ENCODE data around the gene TTF2.

TTF2 gene

DNA sequence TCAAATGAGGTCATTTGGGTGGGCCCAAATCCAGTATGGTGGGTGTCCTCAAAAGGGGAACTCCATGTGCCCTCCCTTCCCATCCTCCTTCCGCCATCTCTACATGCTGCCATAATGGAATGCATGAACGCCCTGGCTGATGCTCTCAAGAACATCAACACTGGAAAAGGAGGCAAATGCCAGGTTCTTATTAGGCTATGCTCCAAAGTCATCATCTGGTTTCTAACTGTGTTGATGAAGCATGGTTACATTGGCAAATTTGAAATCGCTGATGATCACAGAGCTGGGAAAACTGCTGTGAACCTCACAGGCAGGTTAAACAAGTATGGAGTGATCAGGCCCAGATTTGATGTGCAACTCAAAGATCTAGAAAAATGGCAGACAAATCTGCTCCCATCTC, 78.0 kb downstream of the TTF2 start:
- Histone ChIP-seq H3F3A (ENCODE audit: insufficient read depth) (no peaks in the 10 kb centered on the region), H2AFZ (ENCODE audit: low read depth, low read length, severe bottlenecking) (no peak overlapping the region), H3K79me2 (ENCODE audit: insufficient read depth, low read length) (no peaks in the 10 kb centered on the region), H3K36me3 (ENCODE audit: low read length) (no peaks in the 10 kb centered on the region), H3K27me3 (ENCODE audit: low read length) (no peaks in the 10 kb centered on the region), H3K4me2 (ENCODE audit: low read depth, low read length, poor library complexity, severe bottlenecking) (no peak overlapping the region), H3K4me3 (ENCODE audit: insufficient read depth, low read length, poor library complexity, severe bottlenecking) (no peak overlapping the region), H3K9me2 (replicated peaks; ENCODE audit: insufficient read depth, low read length) (no peaks in the 10 kb centered on the region), H3K9me3 (ENCODE audit: insufficient read depth, low read length) (no peaks in the 10 kb centered on the region), H3K9ac (ENCODE audit: low read length) (no peak overlapping the region), H3K27ac (ENCODE audit: low read depth, low read length) (no peak overlapping the region), H4K20me1 (ENCODE audit: low read depth, low read length) (no peaks in the 10 kb centered on the region)
- TF ChIP-seq, protein P1, sequence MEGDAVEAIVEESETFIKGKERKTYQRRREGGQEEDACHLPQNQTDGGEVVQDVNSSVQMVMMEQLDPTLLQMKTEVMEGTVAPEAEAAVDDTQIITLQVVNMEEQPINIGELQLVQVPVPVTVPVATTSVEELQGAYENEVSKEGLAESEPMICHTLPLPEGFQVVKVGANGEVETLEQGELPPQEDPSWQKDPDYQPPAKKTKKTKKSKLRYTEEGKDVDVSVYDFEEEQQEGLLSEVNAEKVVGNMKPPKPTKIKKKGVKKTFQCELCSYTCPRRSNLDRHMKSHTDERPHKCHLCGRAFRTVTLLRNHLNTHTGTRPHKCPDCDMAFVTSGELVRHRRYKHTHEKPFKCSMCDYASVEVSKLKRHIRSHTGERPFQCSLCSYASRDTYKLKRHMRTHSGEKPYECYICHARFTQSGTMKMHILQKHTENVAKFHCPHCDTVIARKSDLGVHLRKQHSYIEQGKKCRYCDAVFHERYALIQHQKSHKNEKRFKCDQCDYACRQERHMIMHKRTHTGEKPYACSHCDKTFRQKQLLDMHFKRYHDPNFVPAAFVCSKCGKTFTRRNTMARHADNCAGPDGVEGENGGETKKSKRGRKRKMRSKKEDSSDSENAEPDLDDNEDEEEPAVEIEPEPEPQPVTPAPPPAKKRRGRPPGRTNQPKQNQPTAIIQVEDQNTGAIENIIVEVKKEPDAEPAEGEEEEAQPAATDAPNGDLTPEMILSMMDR (IDR thresholded peaks at IDR 0.05; ENCODE audit: insufficient read depth, low read length, poor library complexity, severe bottlenecking), result no peak
- TF ChIP-seq EZH2phosphoT487 (conservative IDR thresholded peaks at IDR 0.05; ENCODE audit: low read length), result no peak

DNA sequence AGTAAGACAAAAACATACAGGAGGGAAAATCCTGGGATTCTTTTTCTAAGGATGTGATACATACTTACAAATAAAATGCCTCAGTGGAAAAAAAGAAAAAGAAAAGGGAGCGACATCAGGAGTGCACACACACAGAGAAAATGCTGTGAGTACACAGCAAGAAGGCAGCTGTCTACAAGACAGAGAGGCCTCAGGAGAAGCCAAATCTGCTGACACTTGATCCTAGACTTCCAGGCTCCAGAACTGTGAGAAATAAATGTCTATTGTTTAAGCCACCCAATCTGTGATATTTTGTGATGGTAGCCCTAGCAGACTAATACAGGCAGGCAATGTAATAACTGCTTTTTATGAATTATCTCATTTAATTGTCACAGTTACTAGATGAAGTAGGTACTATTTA, 78.4 kb downstream of the TTF2 start:
- Histone ChIP-seq H3F3A (ENCODE audit: insufficient read depth) (no peaks in the 10 kb centered on the region), H3K79me2 (ENCODE audit: insufficient read depth, low read length) (no peaks in the 10 kb centered on the region), H3K27me3 (ENCODE audit: low read length) (no peaks in the 10 kb centered on the region), H3K27ac (ENCODE audit: low read depth, low read length) (no peak overlapping the region), H3K9me3 (ENCODE audit: insufficient read depth, low read length) (no peaks in the 10 kb centered on the region), H3K36me3 (ENCODE audit: low read length) (no peaks in the 10 kb centered on the region), H2AFZ (ENCODE audit: low read depth, low read length, severe bottlenecking) (no peak overlapping the region), H3K9me2 (replicated peaks; ENCODE audit: insufficient read depth, low read length) (no peaks in the 10 kb centered on the region), H4K20me1 (ENCODE audit: low read depth, low read length) (no peaks in the 10 kb centered on the region), H3K4me2 (ENCODE audit: low read depth, low read length, poor library complexity, severe bottlenecking) (no peak overlapping the region), H3K9ac (ENCODE audit: low read length) (no peak overlapping the region), H3K4me3 (ENCODE audit: insufficient read depth, low read length, poor library complexity, severe bottlenecking) (no peak overlapping the region)
- TF ChIP-seq, protein P1 (IDR thresholded peaks at IDR 0.05; ENCODE audit: insufficient read depth, low read length, poor library complexity, severe bottlenecking), result no peak
- TF ChIP-seq EZH2phosphoT487 (conservative IDR thresholded peaks at IDR 0.05; ENCODE audit: low read length), result no peak

DNA sequence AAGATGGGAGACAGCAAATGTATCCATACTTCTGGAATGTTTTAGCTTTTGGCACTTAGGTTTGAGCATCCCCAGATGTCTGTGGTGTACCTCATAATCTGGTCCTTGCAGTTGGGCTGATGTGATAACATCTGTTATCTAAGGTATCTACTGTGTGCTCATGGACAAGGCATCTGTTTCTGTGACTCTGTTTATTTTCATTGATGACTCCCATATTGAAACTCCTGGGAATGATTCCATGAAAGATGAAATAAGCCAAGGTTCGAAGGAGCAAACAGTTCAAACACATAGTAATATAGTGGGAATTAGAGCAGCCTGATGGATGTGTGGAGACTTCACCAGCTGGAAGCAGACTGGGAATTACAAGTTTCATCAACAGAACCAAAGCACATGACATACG, 82.1 kb downstream of the TTF2 start:
- no peaks in the 10 kb centered on the region for H3K9me2 ChIP-seq (replicated peaks; ENCODE audit: insufficient read depth, low read length)
- H2AFZ ChIP-seq (ENCODE audit: low read depth, low read length, severe bottlenecking), result no peak overlapping the region
- no peak overlapping the region for H3K4me2 ChIP-seq (ENCODE audit: low read depth, low read length, poor library complexity, severe bottlenecking)
- no peaks in the 10 kb centered on the region for H4K20me1 ChIP-seq (ENCODE audit: low read depth, low read length)
- H3K9me3 ChIP-seq (ENCODE audit: insufficient read depth, low read length), result no peaks in the 10 kb centered on the region
- H3K27ac ChIP-seq (ENCODE audit: low read depth, low read length), result no peak overlapping the region
- H3K9ac ChIP-seq (ENCODE audit: low read length), result no peak overlapping the region
- no peak for TF ChIP-seq EZH2phosphoT487 (conservative IDR thresholded peaks at IDR 0.05; ENCODE audit: low read length)
- TF ChIP-seq, protein P1 (IDR thresholded peaks at IDR 0.05; ENCODE audit: insufficient read depth, low read length, poor library complexity, severe bottlenecking), result no peak
- no peak overlapping the region for H3K4me3 ChIP-seq (ENCODE audit: insufficient read depth, low read length, poor library complexity, severe bottlenecking)
- H3K79me2 ChIP-seq (ENCODE audit: insufficient read depth, low read length), result no peaks in the 10 kb centered on the region
- no peaks in the 10 kb centered on the region for H3K36me3 ChIP-seq (ENCODE audit: low read length)
- no peaks in the 10 kb centered on the region for H3K27me3 ChIP-seq (ENCODE audit: low read length)
- no peaks in the 10 kb centered on the region for H3F3A ChIP-seq (ENCODE audit: insufficient read depth)
